Measurements from ENCODE around the gene CYP4V2.
"Not testable (repeated sequence)": the region's sequence is repeated elsewhere in the genome, so short reads cannot be mapped to it uniquely, and the experiment has no call there.

CYP4V2 gene

GRCh38 chr4:186240452-186240847 is 49.1 kb downstream of the CYP4V2 start:
- H3K4me3 ChIP-seq (ENCODE audit: low read depth, low read length): no peak overlapping the region
- DNase-seq (ENCODE audit: low read depth): no peak
- TF ChIP-seq CTCF (IDR thresholded peaks at IDR 0.05; ENCODE audit: insufficient read depth, low read depth, low read length, missing control alignments): no peak

- no peak overlapping the region for H3K4me3 ChIP-seq (ENCODE audit: low read depth, low read length)
- TF ChIP-seq CTCF (IDR thresholded peaks at IDR 0.05; ENCODE audit: insufficient read depth, low read depth, low read length, missing control alignments): no peak
- no peak for DNase-seq (ENCODE audit: low read depth)
Measured at GRCh38 chr4:186240848-186241491, 49.6 kb downstream of the CYP4V2 start.

- no peak for TF ChIP-seq CTCF (IDR thresholded peaks at IDR 0.05; ENCODE audit: insufficient read depth, low read depth, low read length, missing control alignments)
- no peak for DNase-seq (ENCODE audit: low read depth)
- H3K4me3 ChIP-seq (ENCODE audit: low read depth, low read length): no peak overlapping the region
Measured at GRCh38 chr4:186241616-186242015, 50.2 kb downstream of the CYP4V2 start.

- not testable (repeated sequence) for DNase-seq (ENCODE audit: low read depth); H3K4me3 ChIP-seq (ENCODE audit: low read depth, low read length)
Measured at GRCh38 chr4:186242031-186242430, 50.7 kb downstream of the CYP4V2 start.

- no peak overlapping the region for H3K4me3 ChIP-seq (ENCODE audit: low read depth, low read length)
- DNase-seq (ENCODE audit: low read depth): no peak
- no peak for TF ChIP-seq CTCF (IDR thresholded peaks at IDR 0.05; ENCODE audit: insufficient read depth, low read depth, low read length, missing control alignments)
Measured at GRCh38 chr4:186243331-186243730, 52.0 kb downstream of the CYP4V2 start.

GRCh38 chr4:186244835-186245234 is 53.5 kb downstream of the CYP4V2 start:
- TF ChIP-seq CTCF (IDR thresholded peaks at IDR 0.05; ENCODE audit: insufficient read depth, low read depth, low read length, missing control alignments): no peak
- no peak overlapping the region for H3K4me3 ChIP-seq (ENCODE audit: low read depth, low read length)
- no peak for DNase-seq (ENCODE audit: low read depth)

GRCh38 chr4:186247062-186247752 is 55.8 kb downstream of the CYP4V2 start:
- not testable (repeated sequence) for H3K4me3 ChIP-seq (ENCODE audit: low read depth, low read length); DNase-seq (ENCODE audit: low read depth)

- TF ChIP-seq CTCF (IDR thresholded peaks at IDR 0.05; ENCODE audit: insufficient read depth, low read depth, low read length, missing control alignments): no peak
- DNase-seq (ENCODE audit: low read depth): no peak
- H3K4me3 ChIP-seq (ENCODE audit: low read depth, low read length): no peak overlapping the region
Measured at GRCh38 chr4:186248643-186249042, 57.3 kb downstream of the CYP4V2 start.
